Measurements from ENCODE around the gene ABHD14A. TPM values are rescaled to one million over a fixed set of nuclear protein-coding genes. Genes with fewer than 3 reads are reported as not detected.

The ABHD14A gene
- total and polyA plus RNA-seq, 2 of the 13 experiments (the other 11 are each of a cell fraction or from before 2014, with no cell fraction given), result 29.5 to 46.9 TPM

- Histone ChIP-seq H3K9me3 (ENCODE audit: low read length) (no peaks in the 10 kb centered on the region), H2AFZ (ENCODE audit: low read length) (no peak overlapping the region), H3K36me3 (replicated peaks in 1 of 2; ENCODE audit: control insufficient read depth in 1 of 2, insufficient read depth in 2 of 2, low read length in 2 of 2) (peaks cover 21 to 59% of the 10 kb centered on the region in 2 experiments; a peak in 4 of 5 replicates), H4K20me1 (ENCODE audit: insufficient read depth, low read length) (no peaks in the 10 kb centered on the region; the same call in 1 of the 2 replicates), H3K4me1 (ENCODE audit: insufficient read depth, low read length) (peaks cover 7% of the 10 kb centered on the region), H3K9ac (ENCODE audit: insufficient read depth, low read depth, low read length) (no peak overlapping the region), H3K27ac (ENCODE audit: extremely low read length, insufficient read depth, low read length) (no peak overlapping the region), H3K79me2 (ENCODE audit: insufficient read depth, low read length) (peaks cover 9% of the 10 kb centered on the region), H3K4me2 (ENCODE audit: low read depth, low read length) (no peak overlapping the region), H3K27me3 (ENCODE audit: control insufficient read depth in 1 of 2, insufficient read depth in 2 of 2, low read length in 2 of 2) (no peaks in the 10 kb centered on the region), H3K4me3 (replicated peaks in 1 of 3; ENCODE audit: insufficient read depth in 1 of 3, low read depth in 2 of 3, low read length in 3 of 3) (no peak overlapping the region)
- FAIRE-seq, result no peak
- TF ChIP-seq ZNF121 (CRISPR knock-in tag; IDR thresholded peaks at IDR 0.05) (no peak), REST (IDR thresholded peaks at IDR 0.05; ENCODE audit: borderline replicate concordance in 1 of 2, low read depth in 1 of 2, low read length in 2 of 2) (peak in 1 of 2 experiments; percentile 71; a peak in 1 of 4 replicates), ZNF747 (CRISPR knock-in tag; IDR thresholded peaks at IDR 0.05; ENCODE audit: borderline replicate concordance) (no peak)
- DNase-seq (ENCODE audit: low spot score), result no peak
- intact Hi-C loops (cut with micrococcal nuclease; ENCODE audit: unreplicated experiment) (no loop called here), in situ Hi-C loops (cut with HindIII; ENCODE audit: extremely low pct_ligation_motif_present, low pct_unique_long_range_greater_than_20kb) (no loop called here)
- 100% methylated on average over 6 of the region's 11 CpGs for WGBS (ENCODE audit: low lambda C conversion rate)
- CTCF ChIA-PET (ENCODE audit: low intra/inter-chr PET ratio, low total read pairs), result no interaction called here
- ATAC-seq, result no peak
- BruUV-seq (replicated peaks), result no TSS peak
- POLR2A ChIA-PET, result interaction anchor here (3.3 kb wide), 1 partner anchor 7 kb away, joined by 15 read pairs; the partner anchor contains the start of gene RRP9
These were observed 40.6 kb upstream of the ABHD14A start for GRCh38 chr3:51934139-51934850.

Measured in HepG2 (cell line).